H1 (cell line): ENCODE measurements around the gene KRT35. TPM values are rescaled to one million over a fixed set of nuclear protein-coding genes. Genes with fewer than 3 reads are reported as not detected.

Experiments used
- BCL11A ChIP-seq, 2 experiments: IDR thresholded peaks; one replicate each; pipeline ENCODE4 v1.6.1; 2011; ENCODE audit warnings: low read depth in 2 of 2, low read length in 2 of 2, mild to moderate bottlenecking in 2 of 2
- CHD7 ChIP-seq: fragments of 300-600 bp; sonication (generic); IDR thresholded peaks from 2 replicates; pipeline ENCODE4 v1.7.1; 2012; ENCODE audit warnings: low read length, moderate library complexity, mild to moderate bottlenecking, inconsistent platforms; ENCODE audit not compliant: insufficient replicate concordance
- CTCF ChIP-seq, 3 experiments: IDR thresholded peaks; 1 replicate in 2 of 3; 2 replicates in 1 of 3; pipeline versions ENCODE4 v1.5.1 to v1.6.1; 2011; ENCODE audit warnings: low read length in 3 of 3, mild to moderate bottlenecking in 3 of 3, inconsistent platforms in 2 of 3, low read depth in 1 of 3, moderate library complexity in 1 of 3; ENCODE audit not compliant: insufficient read depth in 1 of 3; ENCODE audit errors: control extremely low read depth in 1 of 3
- EGR1 ChIP-seq: IDR thresholded peaks from 2 replicates; pipeline ENCODE4 v1.6.1; 2011; ENCODE audit warnings: low read depth, low read length, borderline replicate concordance
- NANOG ChIP-seq: IDR thresholded peaks from 2 replicates; pipeline ENCODE4 v1.6.1; 2011; ENCODE audit warnings: low read length, low read depth, mild to moderate bottlenecking, inconsistent platforms; ENCODE audit not compliant: insufficient read depth, poor library complexity, severe bottlenecking
- NRF1 ChIP-seq: IDR thresholded peaks from 2 replicates; pipeline ENCODE4 v1.6.1; 2011; ENCODE audit warnings: mild to moderate bottlenecking, low read depth, low read length, improper control_type of control experiment
- USF2 ChIP-seq: IDR thresholded peaks from 2 replicates; pipeline ENCODE4 v1.6.1; 2011; ENCODE audit warnings: low read length, improper control_type of control experiment
- polyA plus RNA-seq, 7 experiments: library from polyadenylated mRNA; depleted of rRNA in 3 of 7; stranded (reverse) in 5 of 7; unstranded in 2 of 7; fragments of >200 nt in 5 of 7; fragments of 200-250 nt in 2 of 7; gene quantifications; 1 replicate in 5 of 7; 2 replicates in 1 of 7; 4 replicates in 1 of 7; pipeline versions ENCODE4 v1.2.1 to v1.2.3, GENCODE V29; 2011 to 2013; ENCODE audit warnings: missing spikeins in 2 of 7, mixed read lengths in 2 of 7
- total RNA-seq: library from RNA; stranded (reverse); fragmentation: NEBNext Ultra II Directional; extraction: Animal tissue kit (Norgen Biotek cat#: 25700); gene quantifications from 2 replicates; pipeline ENCODE4 v1.2.1, GENCODE V29; 2021

KRT35 gene
- total and polyA plus RNA-seq, 2 of the 8 experiments (the other 6 are each of a cell fraction or from before 2014, with no cell fraction given): not detected

DNA sequence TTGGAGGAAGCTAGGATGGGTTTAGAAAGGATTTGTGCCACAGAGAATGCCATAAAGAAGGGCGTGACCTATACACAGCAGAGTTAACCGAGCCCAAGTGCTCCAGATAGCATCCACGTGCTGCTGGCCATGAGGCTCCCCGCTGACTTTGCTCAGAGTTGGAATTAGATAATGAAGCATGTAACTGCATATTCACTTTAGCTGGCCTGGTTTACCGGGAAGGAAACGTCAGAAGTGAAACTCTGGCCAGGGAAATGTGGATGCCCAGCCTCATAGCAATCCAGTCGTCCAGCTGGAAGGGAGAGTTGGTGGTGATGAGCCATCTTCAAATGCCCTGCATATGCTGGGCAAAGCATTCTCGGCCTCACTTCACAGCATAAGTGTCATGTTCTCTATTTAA is 6.1 kb downstream of the KRT35 start (continued):
- no peak for TF ChIP-seq CTCF (IDR thresholded peaks at IDR 0.05; ENCODE audit: control extremely low read depth in 1 of 3, insufficient read depth in 1 of 3, low read depth in 1 of 3, low read length in 3 of 3)
- TF ChIP-seq EGR1: no peak
- no peak for TF ChIP-seq BCL11A (IDR thresholded peaks at IDR 0.05; ENCODE audit: low read depth in 2 of 2, low read length in 2 of 2)
- TF ChIP-seq CHD7: no peak
- no peak for TF ChIP-seq NRF1
- no peak for TF ChIP-seq USF2
- TF ChIP-seq NANOG: no peak
